ENCODE results near the gene EXOC6B.

The EXOC6B gene

DNA sequence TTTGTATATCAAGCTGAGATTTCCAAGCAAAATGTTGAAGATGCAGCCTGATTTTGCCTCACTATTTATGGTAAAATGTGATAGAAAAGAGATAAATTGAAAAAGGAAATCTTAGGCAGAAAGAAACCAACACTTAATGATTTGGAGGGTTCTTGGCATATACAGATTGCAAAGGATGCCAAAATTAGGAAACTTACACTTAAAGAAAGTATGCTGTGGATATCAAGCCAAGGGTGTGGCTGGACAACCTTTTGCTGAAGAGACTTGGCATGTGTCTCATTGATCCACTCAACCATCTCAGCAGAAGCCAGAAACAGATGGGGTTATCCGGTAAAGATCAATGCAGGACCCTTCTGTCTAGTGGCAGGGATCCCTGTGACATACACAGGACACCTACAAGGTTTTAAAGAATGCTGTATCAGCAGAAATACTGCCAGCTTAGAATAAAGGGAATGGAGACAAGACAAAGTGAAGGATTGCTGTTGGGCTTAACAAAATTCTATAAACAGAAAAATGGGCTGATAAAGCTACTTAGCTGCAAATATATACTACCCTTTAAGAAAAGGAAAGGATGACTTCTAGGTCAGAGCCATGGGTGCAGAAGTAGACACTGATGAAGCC, 570.9 kb downstream of the EXOC6B start:
- H3K27me3 ChIP-seq (ENCODE audit: insufficient read depth, insufficient read length), result no peaks in the 10 kb centered on the region
- no peak overlapping the region for H3K4me3 ChIP-seq (ENCODE audit: insufficient read length, low read depth)
- no peak overlapping the region for H3K9ac ChIP-seq (ENCODE audit: insufficient read length, low read depth)
- DNase-seq (ENCODE audit: low read depth, low spot score), result no peak
- no peaks in the 10 kb centered on the region for H3K9me3 ChIP-seq (ENCODE audit: insufficient read depth, low read length)
- no peaks in the 10 kb centered on the region for H3K4me1 ChIP-seq (ENCODE audit: insufficient read depth, insufficient read length)
- TF ChIP-seq SUZ12 (IDR thresholded peaks at IDR 0.05; ENCODE audit: extremely low read depth, insufficient read depth, insufficient read length) (no peak), ZNF274 (IDR thresholded peaks at IDR 0.05; ENCODE audit: low read depth, low read length) (no peak), YY1 (IDR thresholded peaks at IDR 0.05; ENCODE audit: insufficient read depth, insufficient read length) (no peak)
- no peaks in the 10 kb centered on the region for H3K36me3 ChIP-seq (ENCODE audit: insufficient read depth, insufficient read length, low read length)

DNA sequence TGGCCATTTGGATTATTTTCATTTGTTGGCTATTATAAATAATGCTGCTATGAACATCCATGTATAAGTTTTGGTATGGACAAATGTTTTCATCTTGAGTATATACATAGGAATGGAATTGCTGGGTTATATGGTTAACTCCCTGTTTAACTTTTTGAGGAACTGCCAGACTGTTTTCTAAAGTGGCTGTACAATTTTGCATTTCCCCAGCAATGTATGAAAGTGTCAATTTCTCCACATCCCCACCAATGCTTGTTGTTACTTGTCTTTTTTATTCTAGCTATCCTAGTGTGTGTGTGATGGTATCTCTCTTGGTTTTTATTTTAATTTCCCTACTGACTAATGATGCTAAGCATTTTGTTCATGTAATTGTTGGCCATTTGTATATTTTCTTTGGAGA, 587.5 kb downstream of the EXOC6B start:
- H3K9ac ChIP-seq (ENCODE audit: insufficient read length, low read depth), result no peak overlapping the region
- TF ChIP-seq SUZ12 (IDR thresholded peaks at IDR 0.05; ENCODE audit: extremely low read depth, insufficient read depth, insufficient read length), result no peak
- TF ChIP-seq YY1 (IDR thresholded peaks at IDR 0.05; ENCODE audit: insufficient read depth, insufficient read length), result no peak
- no peak for TF ChIP-seq ZNF274 (IDR thresholded peaks at IDR 0.05; ENCODE audit: low read depth, low read length)

DNA sequence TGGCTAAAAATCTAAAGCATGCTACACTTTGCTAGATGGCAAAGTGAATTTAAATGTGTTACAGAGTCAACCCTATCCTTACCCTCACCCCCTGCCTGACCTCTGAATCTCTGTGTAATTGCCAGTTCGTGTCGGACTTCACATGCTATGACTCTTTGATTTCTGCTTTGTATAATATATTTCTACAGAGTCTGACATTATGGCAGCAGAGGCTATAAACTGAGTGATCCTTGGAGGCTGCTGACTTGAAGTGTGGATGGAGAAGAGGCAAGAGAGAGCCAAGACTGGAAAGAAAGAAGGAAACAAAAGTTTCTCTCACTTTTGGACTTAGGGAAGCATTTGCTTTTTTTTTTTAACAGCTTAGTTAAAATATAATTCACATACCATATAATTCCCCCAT, 588.3 kb downstream of the EXOC6B start:
- DNase-seq (ENCODE audit: low read depth, low spot score), result no peak
- Histone ChIP-seq H3K9me3 (ENCODE audit: insufficient read depth, low read length) (no peaks in the 10 kb centered on the region), H3K27me3 (ENCODE audit: insufficient read depth, insufficient read length) (no peaks in the 10 kb centered on the region), H3K36me3 (ENCODE audit: insufficient read depth, insufficient read length, low read length) (no peaks in the 10 kb centered on the region), H3K4me1 (ENCODE audit: insufficient read depth, insufficient read length) (no peaks in the 10 kb centered on the region), H3K4me3 (ENCODE audit: insufficient read length, low read depth) (no peak overlapping the region), H3K9ac (ENCODE audit: insufficient read length, low read depth) (no peak overlapping the region)
- TF ChIP-seq SUZ12 (IDR thresholded peaks at IDR 0.05; ENCODE audit: extremely low read depth, insufficient read depth, insufficient read length) (no peak), YY1 (IDR thresholded peaks at IDR 0.05; ENCODE audit: insufficient read depth, insufficient read length) (no peak), ZNF274 (IDR thresholded peaks at IDR 0.05; ENCODE audit: low read depth, low read length) (no peak)

More for the DNA sequence above, 587.5 kb downstream of the EXOC6B start:
- Histone ChIP-seq H3K9me3 (ENCODE audit: insufficient read depth, low read length) (no peaks in the 10 kb centered on the region), H3K27me3 (ENCODE audit: insufficient read depth, insufficient read length) (no peaks in the 10 kb centered on the region), H3K4me3 (ENCODE audit: insufficient read length, low read depth) (no peak overlapping the region), H3K4me1 (ENCODE audit: insufficient read depth, insufficient read length) (no peaks in the 10 kb centered on the region), H3K36me3 (ENCODE audit: insufficient read depth, insufficient read length, low read length) (no peaks in the 10 kb centered on the region)
- no peak for DNase-seq (ENCODE audit: low read depth, low spot score)

DNA sequence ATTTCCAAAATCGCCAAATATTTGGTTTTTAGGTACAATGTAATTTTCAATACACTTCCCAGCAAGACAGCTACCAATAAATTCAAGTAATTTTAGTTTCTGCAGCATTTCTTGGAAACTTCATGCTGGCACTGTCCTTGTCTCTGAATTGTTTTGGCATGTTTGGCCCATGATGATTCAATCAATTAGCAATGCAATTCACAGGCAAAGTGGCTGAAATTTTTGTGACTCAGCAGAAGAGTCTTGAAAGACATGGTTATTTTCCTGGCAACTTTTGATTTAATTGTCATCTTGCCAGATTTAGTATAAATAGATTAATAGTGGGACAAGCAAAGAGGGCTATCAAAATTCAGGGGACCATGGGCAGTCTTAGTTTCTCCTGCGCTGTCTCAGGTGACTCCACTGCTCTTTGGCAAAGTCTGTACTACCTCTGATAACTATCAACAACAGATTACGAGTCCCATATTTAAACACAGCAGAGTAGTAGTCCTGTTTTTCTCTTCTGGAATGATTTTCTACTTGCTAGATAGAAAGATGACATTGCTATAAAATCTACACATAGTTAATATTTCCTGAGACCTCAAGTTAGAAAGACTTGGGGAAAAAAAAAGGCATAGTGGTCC, 589.3 kb downstream of the EXOC6B start:
- Histone ChIP-seq H3K36me3 (ENCODE audit: insufficient read depth, insufficient read length, low read length) (no peaks in the 10 kb centered on the region), H3K4me1 (ENCODE audit: insufficient read depth, insufficient read length) (no peaks in the 10 kb centered on the region), H3K27me3 (ENCODE audit: insufficient read depth, insufficient read length) (no peaks in the 10 kb centered on the region), H3K9ac (ENCODE audit: insufficient read length, low read depth) (no peak overlapping the region), H3K9me3 (ENCODE audit: insufficient read depth, low read length) (no peaks in the 10 kb centered on the region), H3K4me3 (ENCODE audit: insufficient read length, low read depth) (no peak overlapping the region)
- DNase-seq (ENCODE audit: low read depth, low spot score), result no peak
- TF ChIP-seq ZNF274 (IDR thresholded peaks at IDR 0.05; ENCODE audit: low read depth, low read length) (no peak), SUZ12 (IDR thresholded peaks at IDR 0.05; ENCODE audit: extremely low read depth, insufficient read depth, insufficient read length) (no peak), YY1 (IDR thresholded peaks at IDR 0.05; ENCODE audit: insufficient read depth, insufficient read length) (no peak)

DNA sequence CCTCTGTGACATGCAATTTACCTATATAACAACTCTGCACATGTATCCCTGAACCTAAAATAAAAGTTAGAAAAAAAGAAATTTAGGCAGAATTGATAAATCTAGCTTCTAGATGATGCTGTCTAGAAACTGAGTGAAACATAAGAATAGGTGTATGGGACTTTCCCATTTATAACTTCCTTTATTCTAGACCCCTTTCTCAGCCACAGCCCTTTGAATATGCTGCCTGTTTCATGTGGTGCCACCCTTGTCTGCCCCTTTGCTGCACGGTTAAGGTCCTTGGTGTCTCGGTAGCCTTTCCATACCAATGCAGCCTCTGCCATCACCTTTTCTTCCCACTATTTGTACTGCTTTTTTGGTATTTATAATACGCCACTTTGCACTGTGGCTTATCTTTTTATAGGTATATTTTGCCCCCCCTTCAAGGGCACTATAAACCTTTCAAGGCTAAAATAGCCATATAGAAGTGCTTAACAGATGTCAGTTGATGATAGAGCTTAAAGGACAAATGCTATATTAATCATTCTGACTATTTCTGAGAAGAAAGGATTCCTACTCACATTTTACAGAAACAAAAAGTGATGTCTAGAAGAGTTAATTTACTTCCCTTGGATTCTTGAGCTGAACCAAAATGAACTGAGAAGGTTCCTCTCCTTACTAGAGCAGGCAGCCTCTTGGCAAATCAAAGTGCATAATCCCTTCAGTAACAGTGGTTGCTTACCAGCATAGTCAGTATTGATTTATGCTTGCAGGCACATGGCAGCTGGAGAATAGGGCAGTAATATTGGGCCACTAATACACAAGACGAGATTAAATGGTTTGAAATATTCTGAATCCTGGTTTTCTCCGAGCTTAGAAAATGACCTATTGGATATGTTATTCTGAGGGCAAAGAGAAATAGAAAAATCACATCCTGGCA, 590.1 kb downstream of the EXOC6B start:
- TF ChIP-seq SUZ12 (IDR thresholded peaks at IDR 0.05; ENCODE audit: extremely low read depth, insufficient read depth, insufficient read length) (no peak), YY1 (IDR thresholded peaks at IDR 0.05; ENCODE audit: insufficient read depth, insufficient read length) (no peak), ZNF274 (IDR thresholded peaks at IDR 0.05; ENCODE audit: low read depth, low read length) (no peak)
- no peak overlapping the region for H3K4me3 ChIP-seq (ENCODE audit: insufficient read length, low read depth)

DNA sequence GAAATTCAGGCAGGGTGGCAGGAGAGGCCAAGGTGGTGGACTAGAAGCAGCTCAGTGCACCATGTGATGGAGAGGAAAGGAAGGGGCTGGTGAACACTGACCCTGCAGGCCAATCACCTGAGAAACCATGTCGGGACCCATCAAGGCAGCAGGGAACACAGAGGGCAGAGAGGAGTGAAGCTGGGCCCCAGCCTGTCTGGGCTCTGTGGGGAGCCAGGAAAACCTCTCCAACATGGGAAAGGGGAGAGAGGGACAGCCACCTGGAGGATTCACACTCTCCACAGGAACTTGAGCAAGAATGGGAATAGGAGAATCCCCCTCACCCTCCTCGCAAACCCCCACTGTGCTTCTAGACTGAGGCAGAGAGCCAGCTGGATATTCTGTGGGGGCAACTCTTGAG, 592.6 kb downstream of the EXOC6B start:
- Histone ChIP-seq H3K4me3 (ENCODE audit: insufficient read length, low read depth) (no peak overlapping the region), H3K27me3 (ENCODE audit: insufficient read depth, insufficient read length) (no peaks in the 10 kb centered on the region), H3K36me3 (ENCODE audit: insufficient read depth, insufficient read length, low read length) (no peaks in the 10 kb centered on the region), H3K4me1 (ENCODE audit: insufficient read depth, insufficient read length) (no peaks in the 10 kb centered on the region), H3K9me3 (ENCODE audit: insufficient read depth, low read length) (no peaks in the 10 kb centered on the region), H3K9ac (ENCODE audit: insufficient read length, low read depth) (no peak overlapping the region)
- TF ChIP-seq SUZ12 (IDR thresholded peaks at IDR 0.05; ENCODE audit: extremely low read depth, insufficient read depth, insufficient read length) (no peak), ZNF274 (IDR thresholded peaks at IDR 0.05; ENCODE audit: low read depth, low read length) (no peak), YY1 (IDR thresholded peaks at IDR 0.05; ENCODE audit: insufficient read depth, insufficient read length) (no peak)
- DNase-seq (ENCODE audit: low read depth, low spot score), result no peak

More for the DNA sequence above, 590.1 kb downstream of the EXOC6B start:
- H3K9ac ChIP-seq (ENCODE audit: insufficient read length, low read depth), result no peak overlapping the region
- H3K4me1 ChIP-seq (ENCODE audit: insufficient read depth, insufficient read length), result no peaks in the 10 kb centered on the region
- H3K36me3 ChIP-seq (ENCODE audit: insufficient read depth, insufficient read length, low read length), result no peaks in the 10 kb centered on the region
- H3K27me3 ChIP-seq (ENCODE audit: insufficient read depth, insufficient read length), result no peaks in the 10 kb centered on the region
- DNase-seq (ENCODE audit: low read depth, low spot score), result no peak
- H3K9me3 ChIP-seq (ENCODE audit: insufficient read depth, low read length), result no peaks in the 10 kb centered on the region

Data from NT2/D1 (cell line).